ENCODE results near the gene AKT3.
"Not testable (repeated sequence)": the region's sequence is repeated elsewhere in the genome, so short reads cannot be mapped to it uniquely, and the experiment has no call there.

The AKT3 gene

GRCh38 chr1:243594455-243594854 lies 255.6 kb downstream of the AKT3 start:
- no peak for TF ChIP-seq CTCF (IDR thresholded peaks at IDR 0.05; ENCODE audit: control insufficient read depth, extremely low read depth, insufficient read depth)
- DNase-seq (ENCODE audit: low read depth): no peak
- no peak overlapping the region for H3K4me3 ChIP-seq (ENCODE audit: low read depth, low read length)

- not testable (repeated sequence) for DNase-seq (ENCODE audit: low read depth)
Observed at GRCh38 chr1:243589286-243589685, 260.8 kb downstream of the AKT3 start.

GRCh38 chr1:243587823-243588560 lies 262.1 kb downstream of the AKT3 start:
- no peak for DNase-seq (ENCODE audit: low read depth)
- TF ChIP-seq CTCF (IDR thresholded peaks at IDR 0.05; ENCODE audit: control insufficient read depth, extremely low read depth, insufficient read depth): no peak
- no peak overlapping the region for H3K4me3 ChIP-seq (ENCODE audit: low read depth, low read length)

More at GRCh38 chr1:243589286-243589685, 260.8 kb downstream of the AKT3 start:
- not testable (repeated sequence) for H3K4me3 ChIP-seq (ENCODE audit: low read depth, low read length)

- no peak for DNase-seq (ENCODE audit: low read depth)
- no peak for TF ChIP-seq CTCF (IDR thresholded peaks at IDR 0.05; ENCODE audit: control insufficient read depth, extremely low read depth, insufficient read depth)
- 0 out of 2 replicates have a peak overlapping the region, but pooled peaks have one; percentile 8 for H3K4me3 ChIP-seq (ENCODE audit: low read depth, low read length)
Observed at GRCh38 chr1:243587285-243587684, 262.8 kb downstream of the AKT3 start.

GRCh38 chr1:243585982-243586381 lies 264.1 kb downstream of the AKT3 start:
- no peak overlapping the region for H3K4me3 ChIP-seq (ENCODE audit: low read depth, low read length)
- no peak for TF ChIP-seq CTCF (IDR thresholded peaks at IDR 0.05; ENCODE audit: control insufficient read depth, extremely low read depth, insufficient read depth)
- no peak for DNase-seq (ENCODE audit: low read depth)

- no peak for TF ChIP-seq CTCF (IDR thresholded peaks at IDR 0.05; ENCODE audit: control insufficient read depth, extremely low read depth, insufficient read depth)
- H3K4me3 ChIP-seq (ENCODE audit: low read depth, low read length): no peak overlapping the region
- DNase-seq (ENCODE audit: low read depth): no peak
Observed at GRCh38 chr1:243582326-243582725, 267.7 kb downstream of the AKT3 start.

- TF ChIP-seq CTCF (IDR thresholded peaks at IDR 0.05; ENCODE audit: control insufficient read depth, extremely low read depth, insufficient read depth): no peak
- DNase-seq (ENCODE audit: low read depth): no peak
- no peak overlapping the region for H3K4me3 ChIP-seq (ENCODE audit: low read depth, low read length)
Observed at GRCh38 chr1:243580984-243581383, 269.1 kb downstream of the AKT3 start.
